IMR-90 (cell line): ENCODE data around the gene OR2A25. TPM values are rescaled to one million over a fixed set of nuclear protein-coding genes. Genes with fewer than 3 reads are reported as not detected.

Source experiments
- ATAC-seq: fragments of 200-7000 bp; cut with Tn5 transposase; 2 replicates; pipeline ENCODE4 v1.9.1; 2020; ENCODE audit warnings: low read depth, mild to moderate bottlenecking, moderate library complexity
- BruUV-seq: library from RNA; stranded (reverse); fragments of 400-500 nt; replicated peaks from 2 replicates; lab custom pipeline; 2021; lab: Mats Ljungman, UMichigan
- CTCF ChIA-PET: fragments of 300-600 bp; formaldehyde crosslinking; extraction: SDS; loops from one replicate; lab custom pipeline; 2021; ENCODE audit warnings: antibody characterized with exemption; lab: Yijun Ruan, JAX
- POLR2A ChIA-PET: fragments of 300-600 bp; sonication (Branson Sonifier 250); formaldehyde crosslinking; loops from one replicate; lab custom pipeline; 2022; ENCODE audit warnings: antibody characterized with exemption; ENCODE audit not compliant: unreplicated experiment; lab: Charles Lee
- DNase-seq: peaks from one replicate; pipeline ENCODE4 v3.0.0; 2013
- H2AFZ ChIP-seq: replicated peaks from 2 replicates; pipeline ENCODE3; 2013; ENCODE audit warnings: low read length, mild to moderate bottlenecking; ENCODE audit not compliant: poor library complexity
- H2AK5ac ChIP-seq: 2 replicates; pipeline ENCODE4 v1.6.1; 2013; ENCODE audit warnings: low read depth, low read length, inconsistent platforms
- H2AK9ac ChIP-seq: replicated peaks from 2 replicates; pipeline ENCODE3; 2013; ENCODE audit warnings: mild to moderate bottlenecking, low read depth, low read length, moderate library complexity; ENCODE audit not compliant: poor library complexity
- H2BK120ac ChIP-seq: 2 replicates; pipeline ENCODE4 v1.6.1; 2013; ENCODE audit warnings: low read depth, low read length, inconsistent platforms
- H2BK15ac ChIP-seq: 3 replicates; pipeline ENCODE4 v1.6.1; 2013; ENCODE audit warnings: low read depth, low read length, inconsistent platforms
- H2BK20ac ChIP-seq: 2 replicates; pipeline ENCODE4 v1.6.1; 2013; ENCODE audit warnings: low read depth, mild to moderate bottlenecking, inconsistent platforms, low read length, moderate library complexity
- H2BK5ac ChIP-seq: 2 replicates; pipeline ENCODE4 v1.6.1; 2013; ENCODE audit warnings: mild to moderate bottlenecking, low read depth, low read length, inconsistent platforms; ENCODE audit not compliant: poor library complexity, severe bottlenecking
- H3K14ac ChIP-seq: replicated peaks from 2 replicates; pipeline ENCODE4 v1.6.1; 2013; ENCODE audit warnings: low read depth, low read length, inconsistent platforms
- H3K18ac ChIP-seq: 2 replicates; pipeline ENCODE4 v1.6.1; 2013; ENCODE audit warnings: low read depth, low read length, control low read depth
- H3K23ac ChIP-seq: 2 replicates; pipeline ENCODE4 v1.6.1; 2013; ENCODE audit warnings: low read depth, low read length, inconsistent platforms
- H3K27ac ChIP-seq: 2 replicates; pipeline ENCODE4 v1.5.1; 2013; ENCODE audit warnings: mild to moderate bottlenecking, control low read depth, low read length; ENCODE audit not compliant: insufficient read depth
- H3K27me3 ChIP-seq: 2 replicates; pipeline ENCODE4 v1.6.1; 2013; ENCODE audit warnings: low read length; ENCODE audit not compliant: control insufficient read depth, insufficient read depth
- H3K36me3 ChIP-seq: 2 replicates; pipeline ENCODE4 v1.6.1; 2013; ENCODE audit warnings: low read length, mixed read lengths; ENCODE audit not compliant: control insufficient read depth, insufficient read depth
- H3K4ac ChIP-seq: 2 replicates; pipeline ENCODE4 v1.6.1; 2013; ENCODE audit warnings: low read depth, low read length, inconsistent platforms
- H3K4me1 ChIP-seq: 2 replicates; pipeline ENCODE4 v1.6.1; 2013; ENCODE audit warnings: low read length, mixed read lengths; ENCODE audit not compliant: control insufficient read depth, insufficient read depth
- H3K4me2 ChIP-seq: 2 replicates; pipeline ENCODE4 v1.6.1; 2013; ENCODE audit warnings: low read depth, mild to moderate bottlenecking, control low read depth, low read length, moderate library complexity
- H3K4me3 ChIP-seq: 2 replicates; pipeline ENCODE4 v1.5.1; 2013; ENCODE audit warnings: low read depth, mild to moderate bottlenecking, control low read depth, low read length, moderate library complexity; ENCODE audit not compliant: insufficient read depth
- H3K56ac ChIP-seq: 2 replicates; pipeline ENCODE4 v1.6.1; 2013; ENCODE audit warnings: low read length, inconsistent platforms; ENCODE audit not compliant: insufficient read depth; ENCODE audit errors: extremely low read depth
- H3K79me1 ChIP-seq, 2 experiments: 2 replicates each; pipeline ENCODE4 v1.6.1; 2013; ENCODE audit warnings: low read length in 2 of 2, inconsistent platforms in 1 of 2, low read depth in 1 of 2
- H3K9ac ChIP-seq: 2 replicates; pipeline ENCODE4 v1.6.1; 2013; ENCODE audit warnings: low read depth, low read length, control low read depth
- H3K9me1 ChIP-seq: 2 replicates; pipeline ENCODE4 v1.6.1; 2013; ENCODE audit warnings: low read length, inconsistent platforms; ENCODE audit not compliant: insufficient read depth
- H3K9me3 ChIP-seq: 2 replicates; pipeline ENCODE4 v1.6.1; 2013; ENCODE audit warnings: low read length; ENCODE audit not compliant: control insufficient read depth, insufficient read depth
- H4K20me1 ChIP-seq: 2 replicates; pipeline ENCODE4 v1.6.1; 2013; ENCODE audit warnings: low read length, inconsistent platforms; ENCODE audit not compliant: insufficient read depth
- H4K5ac ChIP-seq: 2 replicates; pipeline ENCODE4 v1.6.1; 2013; ENCODE audit warnings: mild to moderate bottlenecking, low read depth, low read length, control low read depth
- H4K8ac ChIP-seq, 2 experiments: 2 replicates each; pipeline ENCODE4 v1.6.1; 2013; ENCODE audit warnings: low read depth in 2 of 2, low read length in 2 of 2, control low read depth in 1 of 2, inconsistent platforms in 1 of 2
- H4K91ac ChIP-seq: 2 replicates; pipeline ENCODE4 v1.6.1; 2013; ENCODE audit warnings: low read depth, low read length, inconsistent platforms; ENCODE audit not compliant: insufficient read depth
- BHLHE40 ChIP-seq: fragments of 150-350 bp; IDR thresholded peaks from 2 replicates; pipeline ENCODE4 v1.6.1; 2016; ENCODE audit warnings: mild to moderate bottlenecking, low read depth, low read length
- CEBPB ChIP-seq: IDR thresholded peaks from 2 replicates; pipeline ENCODE4 v1.6.1; 2012; ENCODE audit warnings: low read depth, low read length, improper control_type of control experiment
- FOS ChIP-seq: fragments of 150-350 bp; IDR thresholded peaks from 2 replicates; pipeline ENCODE4 v1.6.1; 2016; ENCODE audit warnings: low read depth, low read length
- MAFK ChIP-seq: IDR thresholded peaks from 2 replicates; pipeline ENCODE4 v1.6.1; 2012; ENCODE audit warnings: low read depth, low read length, improper control_type of control experiment
- MXI1 ChIP-seq: IDR thresholded peaks from 2 replicates; pipeline ENCODE4 v1.6.1; 2012; ENCODE audit warnings: low read depth, mild to moderate bottlenecking, low read length, moderate library complexity, borderline replicate concordance
- WGBS, 2 experiments: methylation state at CpG; one replicate each; pipeline versions ENCODE4 v1.1.5 to v1.1.7; 2013; ENCODE audit warnings: missing lambda C conversion rate in 2 of 2; ENCODE audit not compliant: insufficient read length in 1 of 2; ENCODE audit errors: extremely low coverage in 2 of 2; 5-methylcytosine and 5-hydroxymethylcytosine counted together
- dilution Hi-C: fragments of 300-500 bp; cut with HindIII; formaldehyde crosslinking; loops from one replicate; pipeline ENCODE4 v1.14.3; 2018; ENCODE audit warnings: low sequenced_read_pairs; ENCODE audit not compliant: unreplicated experiment
- in situ Hi-C: fragments of 300-500 bp; cut with MboI; formaldehyde crosslinking; loops from 3 replicates; pipeline ENCODE4 v1.14.3; 2019; ENCODE audit warnings: low sequenced_read_pairs, inconsistent platforms, mixed read lengths
- intact Hi-C: fragments of 100-400 bp; cut with micrococcal nuclease; formaldehyde crosslinking; loops from 2 replicates; pipeline ENCODE4 v1.10.0; 2022
- polyA plus RNA-seq, 3 experiments: library from polyadenylated mRNA; depleted of rRNA; stranded (reverse); fragments of >200 nt; gene quantifications; 2 replicates each; pipeline ENCODE4 v1.2.3, GENCODE V29; 2012; ENCODE audit warnings: low replicate concordance in 1 of 3
- total RNA-seq: library from RNA; depleted of rRNA; stranded (reverse); fragments of >200 nt; gene quantifications from 2 replicates; pipeline ENCODE4 v1.2.3, GENCODE V29; 2012

The OR2A25 gene
- total and polyA plus RNA-seq, 2 of the 4 experiments (the other 2 are of a cell fraction): not detected

DNA sequence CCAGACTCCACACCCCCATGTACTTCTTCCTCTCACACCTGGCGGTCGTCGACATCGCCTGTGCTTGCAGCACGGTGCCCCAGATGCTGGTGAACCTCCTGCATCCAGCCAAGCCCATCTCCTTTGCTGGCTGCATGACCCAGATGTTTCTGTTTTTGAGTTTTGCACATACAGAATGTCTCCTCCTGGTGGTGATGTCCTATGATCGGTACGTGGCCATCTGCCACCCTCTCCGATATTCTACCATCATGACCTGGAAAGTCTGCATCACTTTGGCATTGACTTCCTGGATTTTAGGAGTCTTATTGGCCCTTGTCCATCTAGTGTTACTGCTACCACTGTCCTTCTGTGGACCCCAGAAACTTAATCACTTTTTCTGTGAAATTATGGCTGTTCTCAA, 4.8 kb downstream of the OR2A25 start:
- Histone ChIP-seq H3K14ac (no peak overlapping the region), H3K79me1 (no peaks in the 10 kb centered on the region), H4K20me1 (no peaks in the 10 kb centered on the region), H2BK120ac (no peak overlapping the region), H3K4me2 (no peak overlapping the region), H3K4me1 (no peaks in the 10 kb centered on the region), H2BK20ac (no peak overlapping the region), H3K27ac (no peak overlapping the region), H3K23ac (no peak overlapping the region), H3K9ac (no peak overlapping the region), H2BK15ac (no peak overlapping the region), H3K27me3 (no peaks in the 10 kb centered on the region), H3K9me1 (no peaks in the 10 kb centered on the region), H3K36me3 (no peaks in the 10 kb centered on the region), H3K4ac (no peak overlapping the region), H3K4me3 (no peak overlapping the region), H2AFZ (no peak overlapping the region), H4K5ac (no peak overlapping the region), H3K56ac (no peak overlapping the region), H2AK5ac (no peak overlapping the region), H2AK9ac (no peak overlapping the region), H4K8ac (no peak overlapping the region), H3K9me3 (no peaks in the 10 kb centered on the region), H4K91ac (no peak overlapping the region), H3K18ac (no peak overlapping the region), H2BK5ac (no peak overlapping the region)
- TF ChIP-seq BHLHE40 (no peak), MAFK (no peak), MXI1 (no peak), FOS (no peak), CEBPB (no peak)
- dilution Hi-C loops (no loop called here), intact Hi-C loops (no loop called here), in situ Hi-C loops (no loop called here)
- ChIA-PET CTCF (no interaction called here), POLR2A (no interaction called here)
- no TSS peak for BruUV-seq
- WGBS, 2 experiments: 100% methylated on average over 2 of the region's 8 CpGs; no CpG with 5 or more reads in 1 of the 2 experiments
- no peak for ATAC-seq
- DNase-seq: no peak
